HCT116 (cell line): ENCODE measurements around the gene MICAL1. TPM values are rescaled to one million over a fixed set of nuclear protein-coding genes. Genes with fewer than 3 reads are reported as not detected.

Experiments used
- ATAC-seq: fragments of 200-7000 bp; cut with Tn5 transposase; 2 replicates; pipeline ENCODE4 v1.9.1; 2020; ENCODE audit warnings: mild to moderate bottlenecking, moderate library complexity
- BruUV-seq: library from RNA; stranded (reverse); fragments of 400-500 nt; replicated peaks from 2 replicates; lab custom pipeline; 2021; lab: Mats Ljungman, UMichigan
- CTCF ChIA-PET: fragments of 300-600 bp; sonication (Branson Sonifier 250); formaldehyde crosslinking; loops from one replicate; lab custom pipeline; 2021; ENCODE audit warnings: antibody characterized with exemption; lab: Charles Lee
- POLR2A ChIA-PET: fragments of 300-600, 350-600 bp; sonication (Branson Sonifier 250); formaldehyde crosslinking; loops from one replicate; lab custom pipeline; 2021; ENCODE audit warnings: antibody characterized with exemption; lab: Charles Lee
- RAD21 ChIA-PET, 2 experiments: fragments of 300-600 bp; sonication (Branson Sonifier 250); formaldehyde crosslinking; loops; one replicate each; lab custom pipeline; 2023; ENCODE audit warnings: low total read pairs in 2 of 2; ENCODE audit not compliant: uncharacterized antibody in 2 of 2, unreplicated experiment in 2 of 2, low non-redundant PET in 1 of 2; lab: Charles Lee
- DNase-seq: peaks from one replicate; pipeline ENCODE4 v3.0.0-alpha.2; 2010; ENCODE audit warnings: low read depth, low spot score
- H2AFZ ChIP-seq: fragments of 200-600 bp; shearing (Covaris generic), sonication (generic); 2 replicates; pipeline ENCODE4 v1.6.1; 2017; ENCODE audit warnings: low read depth, mixed run types, mixed read lengths, antibody characterized with exemption, low read length; ENCODE audit not compliant: poor library complexity, severe bottlenecking
- H3K27ac ChIP-seq: 2 replicates; pipeline ENCODE4 v1.5.1; 2012; ENCODE audit warnings: low read depth, low read length
- H3K27me3 ChIP-seq: fragments of 200-600 bp; sonication (generic); 2 replicates; pipeline ENCODE4 v1.6.1; 2016; ENCODE audit warnings: mixed run types, low read length, mixed read lengths; ENCODE audit not compliant: insufficient read depth
- H3K36me3 ChIP-seq, 2 experiments: fragments of 200-500 bp in 1 of 2; fragments of 200-600 bp in 1 of 2; sonication (Bioruptor generic) in 1 of 2; sonication (generic) in 1 of 2; 2 replicates each; pipeline versions ENCODE4 v1.5.1 to v1.6.1; 2014 to 2016; ENCODE audit warnings: low read length in 2 of 2, inconsistent platforms in 1 of 2, mixed read lengths in 1 of 2, mixed run types in 1 of 2; ENCODE audit not compliant: insufficient read depth in 2 of 2, control insufficient read depth in 1 of 2
- H3K4me1 ChIP-seq, 2 experiments: fragments of 200-600 bp in 1 of 2; sonication (generic) in 1 of 2; 2 replicates each; pipeline versions ENCODE4 v1.5.1 to v1.6.1; 2012 to 2017; ENCODE audit warnings: low read length in 2 of 2, inconsistent platforms in 1 of 2, mild to moderate bottlenecking in 1 of 2, mixed read lengths in 1 of 2, mixed run types in 1 of 2, moderate library complexity in 1 of 2; ENCODE audit not compliant: insufficient read depth in 2 of 2, control insufficient read depth in 1 of 2
- H3K4me2 ChIP-seq: fragments of 200-600 bp; sonication (generic); 2 replicates; pipeline ENCODE4 v1.6.1; 2017; ENCODE audit warnings: mixed run types, low read length, mixed read lengths
- H3K4me3 ChIP-seq, 2 experiments: fragments of 200-600 bp in 1 of 2; sonication (generic) in 1 of 2; replicated peaks in 1 of 2; 2 replicates each; pipeline ENCODE4 v1.5.1; 2011 to 2016; ENCODE audit warnings: low read length in 2 of 2, control low read depth in 1 of 2, low read depth in 1 of 2, mild to moderate bottlenecking in 1 of 2, mixed read lengths in 1 of 2, mixed run types in 1 of 2
- H3K79me2 ChIP-seq: fragments of 200-600 bp; sonication (generic); 2 replicates; pipeline ENCODE4 v1.6.1; 2017; ENCODE audit warnings: mild to moderate bottlenecking, mixed run types, low read length, moderate library complexity, mixed read lengths; ENCODE audit not compliant: insufficient read depth
- H3K9ac ChIP-seq: fragments of 200-600 bp; sonication (generic); 2 replicates; pipeline ENCODE4 v1.6.1; 2016; ENCODE audit warnings: low read length, mixed read lengths
- H3K9me2 ChIP-seq: fragments of 200-600 bp; sonication (generic), shearing (Covaris generic); 2 replicates; pipeline ENCODE4 v1.6.1; 2017; ENCODE audit warnings: mixed run types, mild to moderate bottlenecking, moderate library complexity; ENCODE audit not compliant: insufficient read depth
- H3K9me3 ChIP-seq, 2 experiments: fragments of 200-500 bp in 1 of 2; fragments of 200-600 bp in 1 of 2; sonication (Bioruptor generic) in 1 of 2; sonication (generic) in 1 of 2; 2 replicates each; pipeline ENCODE4 v1.6.1; 2014 to 2017; ENCODE audit warnings: low read length in 2 of 2, mixed read lengths in 2 of 2, inconsistent platforms in 1 of 2, low read depth in 1 of 2, mild to moderate bottlenecking in 1 of 2, mixed run types in 1 of 2, moderate library complexity in 1 of 2; ENCODE audit not compliant: control insufficient read depth in 1 of 2, insufficient read depth in 1 of 2
- H4K20me1 ChIP-seq: fragments of 200-600 bp; sonication (generic), shearing (Covaris generic); 2 replicates; pipeline ENCODE4 v1.6.1; 2017; ENCODE audit warnings: mixed run types, mild to moderate bottlenecking, moderate library complexity; ENCODE audit not compliant: insufficient read depth
- CTCF ChIP-seq, 3 experiments: fragments of 200-600 bp in 1 of 3; sonication (generic) in 1 of 3; IDR thresholded peaks in 2 of 3; conservative IDR thresholded peaks in 1 of 3; 2 replicates each; pipeline ENCODE4 v1.5.1; 2012 to 2017; ENCODE audit warnings: low read depth in 2 of 3, low read length in 2 of 3, antibody characterized with exemption in 1 of 3, borderline replicate concordance in 1 of 3, control low read depth in 1 of 3, mild to moderate bottlenecking in 1 of 3, mixed read lengths in 1 of 3, mixed run types in 1 of 3, moderate library complexity in 1 of 3; ENCODE audit not compliant: insufficient read depth in 1 of 3
- EZH2phosphoT487 ChIP-seq: fragments of 200-600 bp; IDR thresholded peaks from 2 replicates; pipeline ENCODE4 v1.6.1; 2018; ENCODE audit warnings: antibody characterized with exemption, borderline replicate concordance
- JUND ChIP-seq: IDR thresholded peaks from 2 replicates; pipeline ENCODE4 v1.6.1; 2012
- POLR2A ChIP-seq: IDR thresholded peaks from 2 replicates; pipeline ENCODE4 v1.7.0; 2011; ENCODE audit warnings: borderline replicate concordance; ENCODE audit not compliant: insufficient read depth, insufficient read length; ENCODE audit errors: extremely low read depth
- RAD21 ChIP-seq: IDR thresholded peaks from 2 replicates; pipeline ENCODE4 v1.6.1; 2012; ENCODE audit warnings: low read depth, mild to moderate bottlenecking
- REST ChIP-seq: IDR thresholded peaks from 2 replicates; pipeline ENCODE4 v1.6.1; 2012; ENCODE audit warnings: low read depth
- SIN3A ChIP-seq: IDR thresholded peaks from 2 replicates; pipeline ENCODE4 v1.6.1; 2012; ENCODE audit warnings: low read depth
- TCF7L2 ChIP-seq: IDR thresholded peaks from 2 replicates; pipeline ENCODE4 v1.7.0; 2011; ENCODE audit warnings: borderline replicate concordance, inconsistent platforms; ENCODE audit not compliant: insufficient read depth, insufficient read length; ENCODE audit errors: extremely low read depth
- ZFX ChIP-seq: fragments of 450-650 bp; IDR thresholded peaks from 2 replicates; pipeline ENCODE4 v1.6.1; 2017
- intact Hi-C: fragments of 100-400 bp; cut with micrococcal nuclease; formaldehyde crosslinking; loops from 2 replicates; pipeline ENCODE4 v1.10.0; 2022
- total RNA-seq: library from RNA; stranded (reverse); gene quantifications from one replicate; pipeline ENCODE4 v1.2.1, GENCODE V29; 2021; ENCODE audit not compliant: unreplicated experiment

MICAL1 gene
- total RNA-seq, 1 experiment from 2014 or later, result 23.9 TPM

GRCh38 chr6:109406196-109406595 lies 49.4 kb downstream of the MICAL1 start:
- Histone ChIP-seq H3K9ac (no peak overlapping the region), H3K4me1 (no peaks in the 10 kb centered on the region), H3K36me3 (no peaks in the 10 kb centered on the region), H3K9me2 (no peaks in the 10 kb centered on the region), H3K27ac (no peak overlapping the region), H3K4me3 (no peak overlapping the region), H4K20me1 (no peaks in the 10 kb centered on the region), H3K4me2 (no peak overlapping the region), H3K9me3 (no peaks in the 10 kb centered on the region), H3K79me2 (no peaks in the 10 kb centered on the region), H2AFZ (no peak overlapping the region), H3K27me3 (no peaks in the 10 kb centered on the region)
- no TSS peak for BruUV-seq
- ChIA-PET CTCF (no interaction called here), POLR2A (no interaction called here), RAD21 (interaction anchor here in 1 of 2 experiments (0.6 kb wide), 1 partner anchor 9 kb away, joined by 3 read pairs; no protein-coding TSS in a partner anchor)
- ATAC-seq (no peak), DNase-seq (no peak)
- intact Hi-C loops, result no loop called here
- TF ChIP-seq SIN3A, result no peak
- TF ChIP-seq EZH2phosphoT487, result no peak
- no peak for TF ChIP-seq REST
- TF ChIP-seq ZFX, result no peak

GRCh38 chr6:109397020-109397419 lies 58.6 kb downstream of the MICAL1 start:
- no peak for TF ChIP-seq TCF7L2
- TF ChIP-seq JUND, result no peak
- TF ChIP-seq POLR2A, result no peak
- peak; percentile 73 for TF ChIP-seq RAD21
- peak; percentile 16 to 58 (median 47); a peak in 4 of 6 replicates for TF ChIP-seq CTCF (IDR thresholded peaks at IDR 0.05 in 2 of 3, conservative IDR thresholded peaks at IDR 0.05 in 1 of 3; ENCODE audit: borderline replicate concordance in 1 of 3, insufficient read depth in 1 of 3, low read depth in 2 of 3, low read length in 2 of 3)
- Histone ChIP-seq H3K27me3 (no peaks in the 10 kb centered on the region), H2AFZ (no peak overlapping the region), H3K4me2 (no peak overlapping the region), H3K4me3 (no peak overlapping the region), H4K20me1 (no peaks in the 10 kb centered on the region), H3K27ac (no peak overlapping the region), H3K9ac (no peak overlapping the region), H3K4me1 (peaks cover 0 to 18% of the 10 kb centered on the region in 2 experiments; a peak in 3 of 4 replicates), H3K79me2 (no peaks in the 10 kb centered on the region), H3K9me2 (no peaks in the 10 kb centered on the region), H3K36me3 (no peaks in the 10 kb centered on the region), H3K9me3 (no peaks in the 10 kb centered on the region)
- intact Hi-C loops, result loop anchor here (5.0 to 10.0 kb wide), 2 partner anchors 502 to 855 kb away; no protein-coding TSS in a partner anchor
- RAD21 ChIA-PET, result interaction anchor here in 1 of 2 experiments (0.6 kb wide), 1 partner anchor 9 kb away, joined by 3 read pairs; no protein-coding TSS in a partner anchor
- DNase-seq, result no peak
- CTCF ChIA-PET, result interaction anchor here (0.6 to 2.0 kb wide), 2 partner anchors 14 to 209 kb away, joined by 3 to 11 read pairs; no protein-coding TSS in a partner anchor
- POLR2A ChIA-PET, result no interaction called here
- no TSS peak for BruUV-seq
- peak; percentile 74 for ATAC-seq
